ENCODE data around the gene PRMT2. TPM values are rescaled to one million over a fixed set of nuclear protein-coding genes. Genes with fewer than 3 reads are reported as not detected.
A peak's percentile ranks its signal among the peaks of the same experiment; 100 is the strongest.
"Not testable (repeated sequence)": the region's sequence is repeated elsewhere in the genome, so short reads cannot be mapped to it uniquely, and the experiment has no call there.

The PRMT2 gene
- total RNA-seq, 1 experiment from 2014 or later, result 114 TPM

GRCh38 chr21:46624050-46624449, 11.4 kb upstream of the PRMT2 start:
- DNase-seq (ENCODE audit: low read depth in 1 of 2, low spot score in 2 of 2), result no peak
- Histone ChIP-seq H3K27ac (no peak overlapping the region), H3K4me1 (replicated peaks) (peaks cover 26% of the 10 kb centered on the region)

GRCh38 chr21:46625759-46626158, 9.7 kb upstream of the PRMT2 start:
- H3K27me3 ChIP-seq (replicated peaks), result no peaks in the 10 kb centered on the region
- no peak overlapping the region for H3K27ac ChIP-seq
- no peak overlapping the region for H3K4me3 ChIP-seq
- no peaks in the 10 kb centered on the region for H3K36me3 ChIP-seq
- H3K9me3 ChIP-seq (replicated peaks), result peaks cover 8% of the 10 kb centered on the region; the same call in 1 of the 2 replicates
- H3K4me1 ChIP-seq (replicated peaks), result peaks cover 12% of the 10 kb centered on the region
- no peak for DNase-seq (ENCODE audit: low read depth in 1 of 2, low spot score in 2 of 2)

More at GRCh38 chr21:46624050-46624449, 11.4 kb upstream of the PRMT2 start:
- Histone ChIP-seq H3K27me3 (replicated peaks) (no peaks in the 10 kb centered on the region), H3K4me3 (no peak overlapping the region), H3K9me3 (replicated peaks) (peaks cover 8% of the 10 kb centered on the region; the same call in 1 of the 2 replicates), H3K36me3 (no peaks in the 10 kb centered on the region)

GRCh38 chr21:46626536-46626935, 8.9 kb upstream of the PRMT2 start:
- Histone ChIP-seq H3K9me3 (replicated peaks) (peaks cover 8% of the 10 kb centered on the region; the same call in 1 of the 2 replicates), H3K36me3 (no peaks in the 10 kb centered on the region), H3K4me3 (no peak overlapping the region), H3K4me1 (replicated peaks) (peaks cover 7% of the 10 kb centered on the region; the same call in 1 of the 2 replicates), H3K27ac (no peak overlapping the region), H3K27me3 (replicated peaks) (no peaks in the 10 kb centered on the region)
- DNase-seq (ENCODE audit: low read depth in 1 of 2, low spot score in 2 of 2), result no peak

GRCh38 chr21:46626975-46627501, 8.4 kb upstream of the PRMT2 start:
- no peak overlapping the region for H3K27ac ChIP-seq
- H3K4me1 ChIP-seq (replicated peaks), result peaks cover 6% of the 10 kb centered on the region; the same call in 1 of the 2 replicates
- no peak overlapping the region for H3K4me3 ChIP-seq
- no peaks in the 10 kb centered on the region for H3K36me3 ChIP-seq
- H3K27me3 ChIP-seq (replicated peaks), result no peaks in the 10 kb centered on the region
- H3K9me3 ChIP-seq (replicated peaks), result peaks cover 8% of the 10 kb centered on the region; the same call in 1 of the 2 replicates
- DNase-seq (ENCODE audit: low read depth in 1 of 2, low spot score in 2 of 2), result no peak

GRCh38 chr21:46627726-46628125, 7.7 kb upstream of the PRMT2 start:
- no peak overlapping the region for H3K4me3 ChIP-seq
- DNase-seq (ENCODE audit: low read depth in 1 of 2, low spot score in 2 of 2), result no peak

GRCh38 chr21:46628868-46629267, 6.6 kb upstream of the PRMT2 start:
- no peaks in the 10 kb centered on the region for H3K36me3 ChIP-seq
- H3K27ac ChIP-seq, result no peak overlapping the region
- peaks cover 3% of the 10 kb centered on the region; the same call in 1 of the 2 replicates for H3K4me1 ChIP-seq (replicated peaks)
- DNase-seq (ENCODE audit: low read depth in 1 of 2, low spot score in 2 of 2), result no peak
- H3K27me3 ChIP-seq (replicated peaks), result no peaks in the 10 kb centered on the region
- H3K4me3 ChIP-seq, result no peak overlapping the region
- peaks cover 8% of the 10 kb centered on the region; the same call in 1 of the 2 replicates for H3K9me3 ChIP-seq (replicated peaks)

More at GRCh38 chr21:46627726-46628125, 7.7 kb upstream of the PRMT2 start:
- H3K9me3 ChIP-seq (replicated peaks), result peaks cover 8% of the 10 kb centered on the region; the same call in 1 of the 2 replicates
- H3K4me1 ChIP-seq (replicated peaks), result peaks cover 3% of the 10 kb centered on the region; the same call in 1 of the 2 replicates
- H3K27ac ChIP-seq, result no peak overlapping the region
- no peaks in the 10 kb centered on the region for H3K27me3 ChIP-seq (replicated peaks)
- H3K36me3 ChIP-seq, result no peaks in the 10 kb centered on the region

GRCh38 chr21:46630915-46631314, 4.6 kb upstream of the PRMT2 start:
- DNase-seq (ENCODE audit: low read depth in 1 of 2, low spot score in 2 of 2); H3K9me3 ChIP-seq (replicated peaks); H3K36me3 ChIP-seq; H3K4me3 ChIP-seq; H3K27me3 ChIP-seq (replicated peaks); H3K27ac ChIP-seq: not testable (repeated sequence)
- peaks cover 13% of the 10 kb centered on the region for H3K4me1 ChIP-seq (replicated peaks)

GRCh38 chr21:46633566-46633965, 1.9 kb upstream of the PRMT2 start:
- Histone ChIP-seq H3K4me3 (no peak overlapping the region), H3K27ac (no peak overlapping the region), H3K9me3 (replicated peaks) (no peaks in the 10 kb centered on the region), H3K36me3 (peaks cover 20% of the 10 kb centered on the region), H3K27me3 (replicated peaks) (no peaks in the 10 kb centered on the region), H3K4me1 (replicated peaks) (peaks cover 29% of the 10 kb centered on the region)
- DNase-seq (ENCODE audit: low read depth in 1 of 2, low spot score in 2 of 2), result no peak

GRCh38 chr21:46634427-46634826, 1.0 kb upstream of the PRMT2 start:
- H3K27ac ChIP-seq, result peak overlapping the region; percentile 95
- H3K36me3 ChIP-seq, result peaks cover 20% of the 10 kb centered on the region
- DNase-seq (ENCODE audit: low read depth in 1 of 2, low spot score in 2 of 2), result no peak
- H3K4me3 ChIP-seq, result peak overlapping the region; percentile 91
- no peaks in the 10 kb centered on the region for H3K27me3 ChIP-seq (replicated peaks)
- H3K4me1 ChIP-seq (replicated peaks), result peaks cover 29% of the 10 kb centered on the region
- H3K9me3 ChIP-seq (replicated peaks), result no peaks in the 10 kb centered on the region

- H3K4me1 ChIP-seq (replicated peaks), result peaks cover 29% of the 10 kb centered on the region
- peak; percentile 83 to 84 for DNase-seq (ENCODE audit: low read depth in 1 of 2, low spot score in 2 of 2)
- no peaks in the 10 kb centered on the region for H3K9me3 ChIP-seq (replicated peaks)
- peaks cover 20% of the 10 kb centered on the region for H3K36me3 ChIP-seq
- H3K4me3 ChIP-seq, result peak overlapping the region; percentile 91
- peak overlapping the region; percentile 95 for H3K27ac ChIP-seq
- H3K27me3 ChIP-seq (replicated peaks), result no peaks in the 10 kb centered on the region
Measured at GRCh38 chr21:46634966-46635323, 529 bp upstream of the PRMT2 start.

- H3K4me1 ChIP-seq (replicated peaks), result peaks cover 26% of the 10 kb centered on the region
- H3K9me3 ChIP-seq (replicated peaks), result no peaks in the 10 kb centered on the region
- H3K27ac ChIP-seq, result no peak overlapping the region
- no peaks in the 10 kb centered on the region for H3K27me3 ChIP-seq (replicated peaks)
- peak overlapping the region; percentile 91 for H3K4me3 ChIP-seq
- DNase-seq (ENCODE audit: low read depth in 1 of 2, low spot score in 2 of 2), result no peak
- peaks cover 21% of the 10 kb centered on the region for H3K36me3 ChIP-seq
Measured at GRCh38 chr21:46636181-46636512, 673 bp downstream of the PRMT2 start.

- Histone ChIP-seq H3K27ac (no peak overlapping the region), H3K27me3 (replicated peaks) (no peaks in the 10 kb centered on the region)
Measured at GRCh38 chr21:46636550-46637285, 1.2 kb downstream of the PRMT2 start.

GRCh38 chr21:46637952-46638746, 2.7 kb downstream of the PRMT2 start:
- Histone ChIP-seq H3K36me3 (peaks cover 36% of the 10 kb centered on the region), H3K4me3 (no peak overlapping the region), H3K27ac (no peak overlapping the region), H3K27me3 (replicated peaks) (no peaks in the 10 kb centered on the region), H3K9me3 (replicated peaks) (no peaks in the 10 kb centered on the region), H3K4me1 (replicated peaks) (peaks cover 26% of the 10 kb centered on the region)
- no peak for DNase-seq (ENCODE audit: low read depth in 1 of 2, low spot score in 2 of 2)

More at GRCh38 chr21:46636550-46637285, 1.2 kb downstream of the PRMT2 start:
- Histone ChIP-seq H3K9me3 (replicated peaks) (no peaks in the 10 kb centered on the region), H3K4me1 (replicated peaks) (peaks cover 26% of the 10 kb centered on the region), H3K4me3 (peak overlapping the region; percentile 91), H3K36me3 (peaks cover 27% of the 10 kb centered on the region)
- DNase-seq (ENCODE audit: low read depth in 1 of 2, low spot score in 2 of 2), result no peak
